HG02981 (cell line): ENCODE measurements around the gene SPOP.
"Not testable (repeated sequence)": the region's sequence is repeated elsewhere in the genome, so short reads cannot be mapped to it uniquely, and the experiment has no call there.

Experiments
- ATAC-seq: cut with Tn5 transposase; IDR thresholded peaks from one replicate; pipeline ENCODE4 v1.9.1; 2021; ENCODE audit warnings: mild to moderate bottlenecking, moderate library complexity; ENCODE audit not compliant: unreplicated experiment

Gene SPOP

DNA sequence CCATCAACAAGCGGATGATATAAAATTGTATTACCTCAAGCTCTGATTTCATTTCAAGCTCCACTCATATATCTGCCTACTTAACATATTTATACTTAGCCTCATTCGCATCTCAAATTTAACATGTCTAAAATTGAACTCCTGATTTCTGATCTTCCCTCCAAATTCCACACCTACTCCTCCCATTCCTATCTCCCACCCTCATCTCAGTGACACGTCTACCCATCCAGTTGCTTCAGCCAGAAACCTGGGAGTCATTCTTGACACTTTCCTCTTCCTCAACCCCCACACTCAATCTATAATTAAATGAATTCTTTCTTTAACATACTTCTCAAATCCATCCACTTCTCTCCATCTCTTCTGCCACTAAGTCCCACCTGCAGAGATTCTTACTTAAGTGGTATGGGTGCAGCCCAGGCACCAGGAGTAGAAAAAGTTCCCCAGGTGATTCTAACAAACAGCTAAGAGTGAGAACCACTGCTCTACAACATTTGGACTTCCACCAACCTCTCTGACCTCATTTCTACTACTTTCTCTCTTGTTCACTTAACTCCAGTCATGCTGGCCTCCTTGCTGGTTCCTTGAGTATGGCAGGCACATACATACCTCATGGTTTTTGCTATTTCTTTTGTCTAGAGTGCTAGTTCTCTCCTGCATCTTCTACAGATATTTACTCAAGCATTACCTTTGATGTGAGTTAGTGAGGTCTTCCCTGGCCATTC is 18.1 kb downstream of the SPOP start:
- no peak for ATAC-seq

DNA sequence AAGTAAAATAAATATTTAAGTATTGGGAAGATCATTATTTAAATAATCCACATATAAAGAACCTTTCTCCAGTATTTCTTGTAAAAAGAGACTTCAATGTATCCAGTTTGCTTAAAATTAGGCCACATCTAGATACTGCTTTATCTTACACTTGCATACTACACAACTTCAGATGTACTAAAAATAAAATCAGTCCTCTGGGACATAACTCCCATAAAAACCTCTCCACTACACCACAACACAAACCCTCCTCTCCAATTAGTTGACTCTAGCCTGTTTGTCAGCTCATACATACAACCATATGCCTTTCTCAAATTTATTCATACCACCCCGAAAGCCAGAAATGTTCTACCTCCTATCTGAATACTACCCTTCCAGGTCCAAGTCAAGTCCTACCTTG is 21.6 kb downstream of the SPOP start:
- ATAC-seq: no peak

GRCh38 chr17:49647256-49647585 is 30.7 kb downstream of the SPOP start:
- ATAC-seq: no peak

GRCh38 chr17:49646391-49647255 is 31.3 kb downstream of the SPOP start:
- no peak for ATAC-seq

DNA sequence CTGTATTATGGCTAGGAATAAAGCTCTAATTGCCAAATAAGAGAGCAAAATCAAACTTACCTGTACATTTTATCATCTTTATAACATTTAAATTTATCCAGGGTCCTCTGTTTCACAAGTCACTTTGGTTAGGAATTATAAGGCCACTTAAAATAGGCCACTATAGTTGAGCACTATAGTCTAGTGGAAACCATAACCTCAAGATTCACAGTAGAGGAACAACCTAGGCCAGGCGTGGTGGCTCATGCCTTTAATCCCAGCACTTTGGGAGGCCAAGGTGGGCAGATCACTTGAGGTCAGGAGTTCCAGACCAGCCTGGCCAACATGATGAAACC is 31.9 kb downstream of the SPOP start:
- ATAC-seq: not testable (repeated sequence)

- no peak for ATAC-seq
Observed at GRCh38 chr17:49645654-49646053, 32.2 kb downstream of the SPOP start.

DNA sequence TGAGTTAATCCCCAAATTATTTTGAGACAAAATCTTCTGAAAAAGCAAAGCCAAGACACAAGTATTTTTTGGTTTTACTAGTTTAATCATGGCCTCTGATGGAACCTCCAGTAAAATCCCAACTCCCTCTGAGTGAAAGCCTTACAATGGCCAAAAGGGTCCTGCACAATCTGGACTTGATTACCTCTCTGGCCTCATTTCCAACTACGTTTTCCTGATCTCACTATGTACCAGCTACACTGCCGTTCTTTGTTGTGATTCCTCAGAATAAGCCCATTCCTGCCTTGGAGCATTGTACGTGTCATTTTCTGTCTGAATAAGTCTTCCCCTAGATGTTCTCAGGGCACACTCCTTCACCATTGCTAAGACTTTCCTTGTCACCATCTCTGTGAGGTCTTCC is 37.3 kb downstream of the SPOP start:
- ATAC-seq: no peak

DNA sequence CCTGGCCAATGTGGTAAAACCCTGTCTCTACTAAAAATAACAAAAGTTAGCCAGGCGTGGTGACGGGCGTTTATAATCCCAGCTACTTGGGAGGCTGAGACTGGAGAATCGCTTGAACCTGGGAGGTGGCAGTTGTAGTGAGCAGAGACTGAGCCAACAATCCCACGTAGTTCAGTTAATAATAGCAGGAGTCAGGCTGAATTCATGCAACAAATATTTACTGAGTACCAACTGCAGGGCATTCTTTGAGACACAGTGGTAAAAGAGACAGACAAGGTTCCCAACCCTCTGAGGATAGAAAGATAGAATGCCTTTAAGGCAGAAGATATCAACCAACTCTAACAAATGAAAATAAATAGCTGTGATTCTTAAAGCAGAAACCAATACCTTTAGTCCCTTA is 39.1 kb downstream of the SPOP start:
- ATAC-seq: no peak

DNA sequence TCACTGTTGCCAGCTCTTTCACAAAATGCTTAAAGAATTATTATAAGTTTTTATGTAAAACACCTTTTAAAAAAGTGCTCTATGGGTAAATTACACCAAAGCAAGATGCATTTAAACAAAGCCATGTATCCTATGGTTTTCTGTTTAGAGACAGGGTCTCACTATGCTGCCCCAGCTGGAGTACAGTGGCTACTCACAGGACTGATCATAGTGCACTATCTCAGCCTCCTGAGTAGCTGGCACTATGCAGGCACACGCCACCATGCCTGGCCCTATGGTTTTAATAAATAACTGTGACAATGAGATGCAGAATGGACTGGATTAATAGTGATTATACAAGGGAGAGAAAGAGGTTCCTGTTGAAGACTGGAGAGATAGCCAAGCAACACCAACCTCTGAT is 40.2 kb downstream of the SPOP start:
- ATAC-seq: no peak

GRCh38 chr17:49637050-49637449 is 40.8 kb downstream of the SPOP start:
- ATAC-seq: no peak

GRCh38 chr17:49635121-49635520 is 42.8 kb downstream of the SPOP start:
- no peak for ATAC-seq

DNA sequence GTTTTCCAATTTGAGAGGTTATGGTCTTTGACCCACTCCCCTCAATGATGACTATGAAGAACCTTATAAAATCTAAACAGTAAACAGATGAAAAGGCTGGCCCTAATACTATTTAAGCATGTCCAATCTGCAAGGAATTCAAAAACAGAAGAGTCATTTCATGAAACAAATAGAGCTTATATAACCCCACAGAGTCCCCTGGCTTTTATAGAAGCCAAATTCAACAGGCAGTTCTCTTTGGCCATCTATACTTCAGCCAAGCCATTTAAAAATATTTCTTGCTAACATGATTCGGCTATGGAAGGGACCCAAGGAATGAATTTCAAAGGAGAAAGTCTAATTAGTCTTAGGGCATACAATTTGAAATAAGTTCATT is 43.4 kb downstream of the SPOP start:
- no peak for ATAC-seq

GRCh38 chr17:49633762-49634484 is 44.0 kb downstream of the SPOP start:
- ATAC-seq: no peak

- no peak for ATAC-seq
Observed at GRCh38 chr17:49633250-49633649, 44.6 kb downstream of the SPOP start.

- ATAC-seq: no peak
Observed at GRCh38 chr17:49632201-49632600, 45.7 kb downstream of the SPOP start.

- no peak for ATAC-seq
Observed at GRCh38 chr17:49631496-49631895, 46.4 kb downstream of the SPOP start.

GRCh38 chr17:49630113-49630900 is 47.6 kb downstream of the SPOP start:
- ATAC-seq: no peak

- ATAC-seq: no peak
Observed at GRCh38 chr17:49629447-49629846, 48.5 kb downstream of the SPOP start.

- no peak for ATAC-seq
Observed at GRCh38 chr17:49624896-49625295, 53.0 kb downstream of the SPOP start.

GRCh38 chr17:49621946-49622529 is 55.9 kb downstream of the SPOP start:
- ATAC-seq: no peak

DNA sequence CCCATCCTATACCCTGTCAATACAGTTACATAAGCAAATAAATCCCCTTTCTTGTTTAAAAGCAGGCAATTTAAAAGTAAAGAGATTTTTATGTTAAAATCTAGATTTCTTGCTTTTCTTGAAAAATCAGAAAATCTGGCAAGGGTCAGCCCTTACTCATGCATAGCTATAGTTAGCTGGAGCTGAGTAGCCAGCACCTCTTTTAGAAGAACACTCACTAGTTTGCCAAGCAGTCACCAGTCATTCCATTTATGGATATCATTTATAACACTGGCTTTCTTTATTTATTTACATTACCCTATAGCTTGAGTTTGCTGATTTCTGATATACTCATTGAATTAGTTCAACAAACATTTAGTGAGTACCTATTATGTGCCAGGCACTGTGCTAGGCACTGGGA is 56.5 kb downstream of the SPOP start:
- no peak for ATAC-seq
